Neural progenitor cell (in vitro differentiated cells): ENCODE measurements around the gene ARMH2. TPM values are rescaled to one million over a fixed set of nuclear protein-coding genes. Genes with fewer than 3 reads are reported as not detected.

Experiments
- DNase-seq: peaks from one replicate; pipeline ENCODE4 v3.0.0-alpha.2; 2016; ENCODE audit warnings: low spot score
- H2AFZ ChIP-seq: fragments of 200-600 bp; sonication (generic); replicated peaks from 2 replicates; pipeline ENCODE4 v1.6.1; 2016; ENCODE audit warnings: antibody characterized with exemption
- H3F3A ChIP-seq: fragments of 200-600 bp; sonication (generic); 2 replicates; pipeline ENCODE4 v1.6.1; 2016; ENCODE audit warnings: antibody characterized with exemption, low read depth
- H3K27ac ChIP-seq: fragments of 200-600 bp; sonication (generic); 2 replicates; pipeline ENCODE4 v1.5.1; 2016; ENCODE audit warnings: mild to moderate bottlenecking
- H3K27me3 ChIP-seq: fragments of 200-600 bp; sonication (generic); 2 replicates; pipeline ENCODE4 v1.6.1; 2016; ENCODE audit warnings: mild to moderate bottlenecking, moderate library complexity
- H3K36me3 ChIP-seq: fragments of 200-600 bp; sonication (generic); 2 replicates; pipeline ENCODE4 v1.5.1; 2016
- H3K4me1 ChIP-seq: fragments of 200-600 bp; sonication (generic); 2 replicates; pipeline ENCODE4 v1.6.1; 2016; ENCODE audit warnings: mixed run types
- H3K4me2 ChIP-seq: fragments of 200-600 bp; sonication (generic); 2 replicates; pipeline ENCODE4 v1.6.1; 2016
- H3K4me3 ChIP-seq: fragments of 200-600 bp; sonication (generic); 2 replicates; pipeline ENCODE4 v1.5.1; 2016
- H3K79me2 ChIP-seq: fragments of 200-600 bp; sonication (generic); 2 replicates; pipeline ENCODE4 v1.6.1; 2016; ENCODE audit warnings: low read depth
- H3K9ac ChIP-seq: fragments of 200-600 bp; sonication (generic); 2 replicates; pipeline ENCODE4 v1.6.1; 2016
- H3K9me3 ChIP-seq: fragments of 200-600 bp; sonication (generic); 2 replicates; pipeline ENCODE4 v1.5.1; 2016; ENCODE audit warnings: low read depth
- H4K20me1 ChIP-seq: fragments of 200-600 bp; sonication (generic); 2 replicates; pipeline ENCODE4 v1.6.1; 2016; ENCODE audit warnings: low read depth
- H3K27ac Mint-ChIP-seq: 3 replicates; pipeline ENCODE4 v1.8.0; 2021; ENCODE audit warnings: mixed read lengths
- H3K27me3 Mint-ChIP-seq: 2 replicates; pipeline ENCODE4 v1.8.0; 2022; ENCODE audit warnings: low read depth, mild to moderate bottlenecking, inconsistent platforms, moderate library complexity, mixed read lengths; ENCODE audit not compliant: insufficient read depth
- H3K36me3 Mint-ChIP-seq: 3 replicates; pipeline ENCODE4 v1.8.0; 2021; ENCODE audit warnings: mixed read lengths
- H3K4me1 Mint-ChIP-seq: 3 replicates; pipeline ENCODE4 v1.8.0; 2021; ENCODE audit warnings: mixed read lengths
- H3K4me3 Mint-ChIP-seq: 3 replicates; pipeline ENCODE4 v1.8.0; 2021; ENCODE audit warnings: mild to moderate bottlenecking, moderate library complexity, mixed read lengths
- H3K9me3 Mint-ChIP-seq: 3 replicates; pipeline ENCODE4 v1.8.0; 2020; ENCODE audit warnings: mixed read lengths
- EZH2 ChIP-seq: fragments of 200-600 bp; sonication (generic); IDR thresholded peaks from 2 replicates; pipeline ENCODE4 v1.6.1; 2017; ENCODE audit warnings: antibody characterized with exemption, mild to moderate bottlenecking, moderate library complexity
- EZH2phosphoT487 ChIP-seq: fragments of 200-600 bp; sonication (generic); IDR thresholded peaks from 2 replicates; pipeline ENCODE4 v1.6.1; 2017; ENCODE audit warnings: antibody characterized with exemption
- total RNA-seq: library from RNA; depleted of rRNA; stranded (reverse); fragments of >200 nt; gene quantifications from 2 replicates; pipeline ENCODE4 v1.2.3, GENCODE V29; 2015; ENCODE audit warnings: low replicate concordance
- TF ChIP-seq, protein P1 (sequence below): fragments of 200-600 bp; sonication (generic); IDR thresholded peaks from 2 replicates; pipeline ENCODE4 v1.5.1; 2017; ENCODE audit warnings: antibody characterized with exemption, mild to moderate bottlenecking

ARMH2 gene
- total RNA-seq, 1 donor from 2014 or later = not detected

DNA sequence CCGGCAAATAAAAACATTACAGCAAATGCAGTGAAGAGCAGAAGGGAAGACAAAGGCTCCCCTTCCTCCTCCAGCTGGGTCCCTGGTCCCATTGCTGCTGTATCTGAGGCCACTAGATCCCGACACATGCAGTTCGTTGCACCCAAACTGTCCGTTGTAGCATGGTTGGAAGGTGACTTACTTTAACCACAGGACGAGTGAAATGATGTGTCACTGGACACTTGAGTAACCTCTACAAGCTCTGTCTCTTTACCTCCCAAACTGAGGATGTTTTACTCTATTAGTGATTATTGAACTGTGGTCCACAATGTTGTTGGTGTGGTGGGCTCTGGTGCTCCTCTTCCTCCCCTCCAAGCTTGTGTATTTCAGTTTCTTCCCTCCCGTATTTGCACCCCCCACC lies 46.2 kb upstream of the ARMH2 start:
- H3K79me2 ChIP-seq = no peaks in the 10 kb centered on the region
- H3K27me3 Mint-ChIP-seq = peaks cover 5% of the 10 kb centered on the region
- no peaks in the 10 kb centered on the region for H3K9me3 Mint-ChIP-seq
- H2AFZ ChIP-seq = no peak overlapping the region
- H3K27me3 ChIP-seq = no peaks in the 10 kb centered on the region
- H3K36me3 ChIP-seq = no peaks in the 10 kb centered on the region
- no peaks in the 10 kb centered on the region for H4K20me1 ChIP-seq
- H3K27ac Mint-ChIP-seq = no peak overlapping the region
- H3K4me2 ChIP-seq = no peak overlapping the region
- H3K36me3 Mint-ChIP-seq = peaks cover 2% of the 10 kb centered on the region
- no peak overlapping the region for H3K27ac ChIP-seq
- TF ChIP-seq, protein P1, sequence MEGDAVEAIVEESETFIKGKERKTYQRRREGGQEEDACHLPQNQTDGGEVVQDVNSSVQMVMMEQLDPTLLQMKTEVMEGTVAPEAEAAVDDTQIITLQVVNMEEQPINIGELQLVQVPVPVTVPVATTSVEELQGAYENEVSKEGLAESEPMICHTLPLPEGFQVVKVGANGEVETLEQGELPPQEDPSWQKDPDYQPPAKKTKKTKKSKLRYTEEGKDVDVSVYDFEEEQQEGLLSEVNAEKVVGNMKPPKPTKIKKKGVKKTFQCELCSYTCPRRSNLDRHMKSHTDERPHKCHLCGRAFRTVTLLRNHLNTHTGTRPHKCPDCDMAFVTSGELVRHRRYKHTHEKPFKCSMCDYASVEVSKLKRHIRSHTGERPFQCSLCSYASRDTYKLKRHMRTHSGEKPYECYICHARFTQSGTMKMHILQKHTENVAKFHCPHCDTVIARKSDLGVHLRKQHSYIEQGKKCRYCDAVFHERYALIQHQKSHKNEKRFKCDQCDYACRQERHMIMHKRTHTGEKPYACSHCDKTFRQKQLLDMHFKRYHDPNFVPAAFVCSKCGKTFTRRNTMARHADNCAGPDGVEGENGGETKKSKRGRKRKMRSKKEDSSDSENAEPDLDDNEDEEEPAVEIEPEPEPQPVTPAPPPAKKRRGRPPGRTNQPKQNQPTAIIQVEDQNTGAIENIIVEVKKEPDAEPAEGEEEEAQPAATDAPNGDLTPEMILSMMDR = no peak
- TF ChIP-seq EZH2 (no peak), EZH2phosphoT487 (no peak)
- H3K4me3 ChIP-seq = no peak overlapping the region
- no peak for DNase-seq
- no peak overlapping the region for H3K9ac ChIP-seq
- no peak overlapping the region for H3K4me3 Mint-ChIP-seq
- peaks cover 4% of the 10 kb centered on the region for H3K4me1 ChIP-seq
- H3K9me3 ChIP-seq = no peaks in the 10 kb centered on the region
- no peaks in the 10 kb centered on the region for H3F3A ChIP-seq
- peaks cover 16% of the 10 kb centered on the region for H3K4me1 Mint-ChIP-seq

DNA sequence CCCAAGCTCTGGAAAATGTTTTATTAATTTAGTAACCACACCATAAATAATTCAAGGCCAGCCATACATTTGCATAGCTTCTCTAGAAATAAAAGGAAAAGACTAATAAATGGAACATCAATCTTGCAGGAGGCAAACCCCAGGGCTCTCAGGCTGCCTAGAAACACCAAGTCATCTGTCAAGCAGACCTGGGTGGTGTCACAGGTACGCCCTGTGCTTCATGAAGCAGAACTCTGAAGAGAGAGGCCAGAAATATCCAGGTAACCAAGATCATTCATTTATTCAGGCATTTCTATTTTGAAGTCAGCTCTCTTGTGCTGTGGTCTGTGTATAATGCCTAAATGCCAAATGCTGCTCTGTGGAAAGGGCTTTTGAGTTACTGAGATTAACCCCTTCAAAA lies 45.3 kb upstream of the ARMH2 start:
- H4K20me1 ChIP-seq = no peaks in the 10 kb centered on the region
- Mint-ChIP-seq H3K4me3 (no peak overlapping the region), H3K9me3 (no peaks in the 10 kb centered on the region), H3K4me1 (peaks cover 16% of the 10 kb centered on the region), H3K27ac (no peak overlapping the region), H3K36me3 (no peaks in the 10 kb centered on the region), H3K27me3 (peaks cover 5% of the 10 kb centered on the region)
- peaks cover 4% of the 10 kb centered on the region for H3K4me1 ChIP-seq
- TF ChIP-seq EZH2 (no peak), EZH2phosphoT487 (no peak)
- TF ChIP-seq, protein P1 = no peak
- H2AFZ ChIP-seq = no peak overlapping the region
- no peaks in the 10 kb centered on the region for H3K9me3 ChIP-seq
- no peak overlapping the region for H3K27ac ChIP-seq
- no peak overlapping the region for H3K4me2 ChIP-seq
- no peak for DNase-seq
- no peaks in the 10 kb centered on the region for H3K27me3 ChIP-seq
- no peaks in the 10 kb centered on the region for H3K79me2 ChIP-seq
- no peak overlapping the region for H3K9ac ChIP-seq
- no peaks in the 10 kb centered on the region for H3K36me3 ChIP-seq
- H3F3A ChIP-seq = no peaks in the 10 kb centered on the region
- no peak overlapping the region for H3K4me3 ChIP-seq

DNA sequence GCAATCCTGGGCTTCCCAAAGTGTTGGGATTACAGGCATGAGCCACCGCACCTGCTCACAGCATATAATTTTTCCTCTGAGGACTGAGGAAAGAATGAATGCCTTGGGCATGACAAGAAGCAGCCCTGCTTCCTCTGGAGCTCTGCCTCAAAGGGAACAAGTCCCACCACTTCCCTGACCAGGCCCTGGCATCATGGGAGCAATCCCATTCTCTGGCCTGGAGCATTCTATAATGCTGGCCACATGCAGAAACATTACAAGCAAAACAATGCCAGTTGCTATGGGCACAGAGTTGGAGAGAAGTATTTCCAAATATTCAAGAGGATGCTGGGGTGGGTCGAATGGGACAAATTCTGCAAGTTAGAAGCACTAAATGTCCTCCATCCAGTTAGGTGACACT lies 41.5 kb upstream of the ARMH2 start:
- H3K36me3 ChIP-seq = no peaks in the 10 kb centered on the region
- no peaks in the 10 kb centered on the region for H3K79me2 ChIP-seq
- H3F3A ChIP-seq = no peaks in the 10 kb centered on the region
- H3K9me3 ChIP-seq = no peaks in the 10 kb centered on the region
- H3K4me2 ChIP-seq = no peak overlapping the region
- H3K27me3 ChIP-seq = no peaks in the 10 kb centered on the region
- no peak overlapping the region for H3K27ac ChIP-seq
- H3K4me1 Mint-ChIP-seq = peaks cover 9% of the 10 kb centered on the region
- no peaks in the 10 kb centered on the region for H3K4me1 ChIP-seq
- TF ChIP-seq EZH2 (no peak), EZH2phosphoT487 (no peak)
- TF ChIP-seq, protein P1 = no peak
- DNase-seq = no peak
- no peak overlapping the region for H2AFZ ChIP-seq
- no peaks in the 10 kb centered on the region for H4K20me1 ChIP-seq
- H3K9ac ChIP-seq = no peak overlapping the region
- no peaks in the 10 kb centered on the region for H3K27me3 Mint-ChIP-seq
- H3K36me3 Mint-ChIP-seq = no peaks in the 10 kb centered on the region
- H3K9me3 Mint-ChIP-seq = no peaks in the 10 kb centered on the region
- H3K4me3 ChIP-seq = no peak overlapping the region
- no peak overlapping the region for H3K4me3 Mint-ChIP-seq
- no peak overlapping the region for H3K27ac Mint-ChIP-seq

DNA sequence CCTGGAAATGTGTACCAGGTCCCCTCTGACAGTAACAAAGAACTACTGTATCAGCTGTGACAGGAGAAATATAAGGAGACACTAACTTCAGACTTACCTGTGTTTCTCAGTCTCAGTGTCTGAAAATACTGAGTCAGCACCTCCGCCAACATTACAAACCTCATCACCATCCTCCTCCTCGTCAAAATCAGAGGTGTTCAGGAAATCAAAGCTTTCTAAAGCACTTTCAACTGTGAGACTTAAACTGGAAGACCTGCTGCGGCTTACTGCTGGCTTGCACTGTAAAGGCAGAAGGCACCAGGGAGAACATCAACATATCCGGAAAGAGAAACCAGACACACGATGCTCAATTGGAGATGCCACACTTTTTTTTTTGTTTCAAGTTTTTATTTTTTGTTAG lies 40.3 kb upstream of the ARMH2 start:
- no peaks in the 10 kb centered on the region for H3K79me2 ChIP-seq
- no peak overlapping the region for H3K27ac ChIP-seq
- no peaks in the 10 kb centered on the region for H3K9me3 Mint-ChIP-seq
- no peak overlapping the region for H2AFZ ChIP-seq
- no peaks in the 10 kb centered on the region for H3K36me3 Mint-ChIP-seq
- H3K27ac Mint-ChIP-seq = no peak overlapping the region
- no peak overlapping the region for H3K9ac ChIP-seq
- H3K4me2 ChIP-seq = no peak overlapping the region
- peaks cover 7% of the 10 kb centered on the region for H3K4me1 Mint-ChIP-seq
- no peaks in the 10 kb centered on the region for H3K27me3 ChIP-seq
- H3K36me3 ChIP-seq = no peaks in the 10 kb centered on the region
- H4K20me1 ChIP-seq = no peaks in the 10 kb centered on the region
- no peak overlapping the region for H3K4me3 Mint-ChIP-seq
- H3K4me1 ChIP-seq = no peaks in the 10 kb centered on the region
- H3K4me3 ChIP-seq = no peak overlapping the region
- no peak for TF ChIP-seq EZH2
- TF ChIP-seq, protein P1 = no peak
- no peak for TF ChIP-seq EZH2phosphoT487
- H3K27me3 Mint-ChIP-seq = peaks cover 2% of the 10 kb centered on the region
- DNase-seq = no peak
- H3F3A ChIP-seq = no peaks in the 10 kb centered on the region
- H3K9me3 ChIP-seq = no peaks in the 10 kb centered on the region
